OCI-LY1 (cell line): ENCODE results near the gene CISD2.
"Not testable (repeated sequence)": the region's sequence is repeated elsewhere in the genome, so short reads cannot be mapped to it uniquely, and the experiment has no call there.

Experiments used
- CTCF ChIP-seq: fragments of 200-600 bp; sonication (generic), shearing (Covaris generic); IDR thresholded peaks from 2 replicates; pipeline ENCODE4 v1.5.1; 2017; ENCODE audit warnings: mild to moderate bottlenecking, antibody characterized with exemption, low read length, moderate library complexity, mixed read lengths
- EZH2 ChIP-seq: fragments of 200-600 bp; sonication (generic), shearing (Covaris generic); IDR thresholded peaks from 2 replicates; pipeline ENCODE4 v1.8.0; 2017; ENCODE audit warnings: borderline replicate concordance, mixed run types, mild to moderate bottlenecking, antibody characterized with exemption, low read length, moderate library complexity, mixed read lengths

- TF ChIP-seq CTCF, EZH2: not testable (repeated sequence)
These were observed 28.8 kb downstream of the CISD2 start for GRCh38 chr4:102897610-102898009.
